Epithelial cell of umbilical artery (primary cell): ENCODE data around the gene CYBRD1. TPM values are rescaled to one million over a fixed set of nuclear protein-coding genes. Genes with fewer than 3 reads are reported as not detected.

Source experiments
- total RNA-seq: library from RNA; depleted of rRNA; stranded (reverse); fragments of >200 nt; gene quantifications from 2 replicates; pipeline ENCODE4 v1.2.3, GENCODE V29; 2014

Gene CYBRD1, protein sequence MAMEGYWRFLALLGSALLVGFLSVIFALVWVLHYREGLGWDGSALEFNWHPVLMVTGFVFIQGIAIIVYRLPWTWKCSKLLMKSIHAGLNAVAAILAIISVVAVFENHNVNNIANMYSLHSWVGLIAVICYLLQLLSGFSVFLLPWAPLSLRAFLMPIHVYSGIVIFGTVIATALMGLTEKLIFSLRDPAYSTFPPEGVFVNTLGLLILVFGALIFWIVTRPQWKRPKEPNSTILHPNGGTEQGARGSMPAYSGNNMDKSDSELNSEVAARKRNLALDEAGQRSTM
- 14.0 and 31.9 TPM in 2 replicates for total RNA-seq

DNA sequence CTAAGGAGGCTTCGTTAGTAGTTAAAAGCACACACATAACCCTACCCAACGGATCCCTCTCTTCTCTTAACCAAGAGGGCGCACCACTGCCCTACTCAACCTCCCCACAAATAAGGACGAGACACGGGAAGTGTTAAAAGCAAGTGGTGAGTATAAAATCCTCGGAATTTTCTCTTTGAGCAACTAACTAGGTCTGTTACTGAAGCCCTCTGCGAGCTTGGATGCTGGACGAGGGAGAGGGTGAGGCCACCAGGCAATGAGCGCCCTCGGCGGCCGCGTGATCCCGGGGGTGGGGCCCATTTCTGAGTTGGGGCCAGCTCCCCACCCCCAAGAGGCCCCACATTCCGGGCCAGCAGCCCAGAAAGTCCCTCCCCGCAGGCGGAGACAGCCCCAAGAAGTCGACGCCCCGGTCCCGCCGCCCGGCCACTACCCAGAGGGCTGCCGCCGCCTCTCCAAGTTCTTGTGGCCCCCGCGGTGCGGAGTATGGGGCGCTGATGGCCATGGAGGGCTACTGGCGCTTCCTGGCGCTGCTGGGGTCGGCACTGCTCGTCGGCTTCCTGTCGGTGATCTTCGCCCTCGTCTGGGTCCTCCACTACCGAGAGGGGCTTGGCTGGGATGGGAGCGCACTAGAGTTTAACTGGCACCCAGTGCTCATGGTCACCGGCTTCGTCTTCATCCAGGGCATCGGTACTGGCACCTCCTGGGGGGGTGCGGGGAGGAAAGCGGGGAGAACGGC lies at the start of gene CYBRD1:
TSS of gene CYBRD1 (plus strand) at position 423 of the 736 bp plus-strand sequence. CDS start at position 495, 72 bp downstream.

Other genes starting within 250 kb of the CYBRD1 start
- gene METTL8, start 88.5 kb upstream of the CYBRD1 start, total RNA-seq = 23.7 and 38.0 TPM in 2 replicates
- 14.0 and 18.4 TPM in 2 replicates for gene DCAF17, start 88.2 kb upstream of the CYBRD1 start, total RNA-seq
- 148 and 155 TPM in 2 replicates for gene DYNC1I2, start 165.0 kb downstream of the CYBRD1 start, total RNA-seq